ENCODE data around the gene SFSWAP.
A peak's percentile ranks its signal among the peaks of the same experiment; 100 is the strongest.
"Not testable (repeated sequence)": the region's sequence is repeated elsewhere in the genome, so short reads cannot be mapped to it uniquely, and the experiment has no call there.

Gene SFSWAP

GRCh38 chr12:131681257-131681620 is 29.7 kb upstream of the SFSWAP start:
- FAIRE-seq (no peak), DNase-seq (ENCODE audit: insufficient read length, low spot score) (no peak)
- no peak for TF ChIP-seq PAX5 (IDR thresholded peaks at IDR 0.05; ENCODE audit: insufficient read depth, low read length, severe bottlenecking)
- no peak for TF ChIP-seq POLR2AphosphoS5 (IDR thresholded peaks at IDR 0.05; ENCODE audit: low read depth, low read length)
- no peak for TF ChIP-seq SPI1 (IDR thresholded peaks at IDR 0.05; ENCODE audit: low read depth, low read length)
- no peak for TF ChIP-seq POLR2A (IDR thresholded peaks at IDR 0.05; ENCODE audit: low read depth, low read length)
- no peak for TF ChIP-seq TAF1 (IDR thresholded peaks at IDR 0.05; ENCODE audit: low read depth, low read length)
- TF ChIP-seq POU2F2 (IDR thresholded peaks at IDR 0.05; ENCODE audit: low read depth, low read length) = no peak

- DNase-seq (ENCODE audit: insufficient read length, low spot score) = peak; percentile 89
- not testable (repeated sequence) for FAIRE-seq
These were observed 29.0 kb upstream of the SFSWAP start for GRCh38 chr12:131681746-131682509.

GRCh38 chr12:131682510-131682895 is 28.4 kb upstream of the SFSWAP start:
- FAIRE-seq (no peak), DNase-seq (ENCODE audit: insufficient read length, low spot score) (no peak)
- TF ChIP-seq POLR2A (IDR thresholded peaks at IDR 0.05; ENCODE audit: low read depth, low read length) (no peak), SPI1 (IDR thresholded peaks at IDR 0.05; ENCODE audit: low read depth, low read length) (no peak), POLR2AphosphoS5 (IDR thresholded peaks at IDR 0.05; ENCODE audit: low read depth, low read length) (no peak), PAX5 (IDR thresholded peaks at IDR 0.05; ENCODE audit: insufficient read depth, low read length, severe bottlenecking) (no peak), POU2F2 (IDR thresholded peaks at IDR 0.05; ENCODE audit: low read depth, low read length) (no peak), TAF1 (IDR thresholded peaks at IDR 0.05; ENCODE audit: low read depth, low read length) (no peak)

- DNase-seq (ENCODE audit: insufficient read length, low spot score) (no peak), FAIRE-seq (no peak)
- TF ChIP-seq PAX5 (IDR thresholded peaks at IDR 0.05; ENCODE audit: insufficient read depth, low read length, severe bottlenecking) = no peak
- TF ChIP-seq TAF1 (IDR thresholded peaks at IDR 0.05; ENCODE audit: low read depth, low read length) = no peak
These were observed 27.4 kb upstream of the SFSWAP start for GRCh38 chr12:131683266-131684014.

GRCh38 chr12:131684015-131684725 is 26.7 kb upstream of the SFSWAP start:
- FAIRE-seq (no peak), DNase-seq (ENCODE audit: insufficient read length, low spot score) (no peak)
- TF ChIP-seq PAX5 (IDR thresholded peaks at IDR 0.05; ENCODE audit: insufficient read depth, low read length, severe bottlenecking) (no peak), SPI1 (IDR thresholded peaks at IDR 0.05; ENCODE audit: low read depth, low read length) (no peak), POLR2A (IDR thresholded peaks at IDR 0.05; ENCODE audit: low read depth, low read length) (no peak), TAF1 (IDR thresholded peaks at IDR 0.05; ENCODE audit: low read depth, low read length) (no peak), POLR2AphosphoS5 (IDR thresholded peaks at IDR 0.05; ENCODE audit: low read depth, low read length) (no peak), POU2F2 (IDR thresholded peaks at IDR 0.05; ENCODE audit: low read depth, low read length) (no peak)

- no peak for DNase-seq (ENCODE audit: insufficient read length, low spot score)
- TF ChIP-seq TAF1 (IDR thresholded peaks at IDR 0.05; ENCODE audit: low read depth, low read length) (no peak), SPI1 (IDR thresholded peaks at IDR 0.05; ENCODE audit: low read depth, low read length) (no peak), PAX5 (IDR thresholded peaks at IDR 0.05; ENCODE audit: insufficient read depth, low read length, severe bottlenecking) (no peak), POLR2A (IDR thresholded peaks at IDR 0.05; ENCODE audit: low read depth, low read length) (no peak), POU2F2 (IDR thresholded peaks at IDR 0.05; ENCODE audit: low read depth, low read length) (no peak), POLR2AphosphoS5 (IDR thresholded peaks at IDR 0.05; ENCODE audit: low read depth, low read length) (no peak)
- FAIRE-seq = no peak
These were observed 23.4 kb upstream of the SFSWAP start for GRCh38 chr12:131687346-131688125.

GRCh38 chr12:131688131-131688844 is 22.6 kb upstream of the SFSWAP start:
- FAIRE-seq (peak; percentile 79), DNase-seq (ENCODE audit: insufficient read length, low spot score) (no peak)
- no peak for TF ChIP-seq SPI1 (IDR thresholded peaks at IDR 0.05; ENCODE audit: low read depth, low read length)
- TF ChIP-seq POLR2A (IDR thresholded peaks at IDR 0.05; ENCODE audit: low read depth, low read length) = no peak
- no peak for TF ChIP-seq POU2F2 (IDR thresholded peaks at IDR 0.05; ENCODE audit: low read depth, low read length)
- TF ChIP-seq TAF1 (IDR thresholded peaks at IDR 0.05; ENCODE audit: low read depth, low read length) = no peak
- no peak for TF ChIP-seq PAX5 (IDR thresholded peaks at IDR 0.05; ENCODE audit: insufficient read depth, low read length, severe bottlenecking)
- TF ChIP-seq POLR2AphosphoS5 (IDR thresholded peaks at IDR 0.05; ENCODE audit: low read depth, low read length) = no peak

GRCh38 chr12:131688845-131689154 is 22.1 kb upstream of the SFSWAP start:
- TF ChIP-seq SPI1 (IDR thresholded peaks at IDR 0.05; ENCODE audit: low read depth, low read length) = no peak
- no peak for FAIRE-seq
- no peak for DNase-seq (ENCODE audit: insufficient read length, low spot score)

GRCh38 chr12:131690320-131690719 is 20.6 kb upstream of the SFSWAP start:
- DNase-seq (ENCODE audit: insufficient read length, low spot score) = no peak
- no peak for TF ChIP-seq POLR2AphosphoS5 (IDR thresholded peaks at IDR 0.05; ENCODE audit: low read depth, low read length)
- no peak for TF ChIP-seq SPI1 (IDR thresholded peaks at IDR 0.05; ENCODE audit: low read depth, low read length)
- no peak for TF ChIP-seq TAF1 (IDR thresholded peaks at IDR 0.05; ENCODE audit: low read depth, low read length)
- FAIRE-seq = no peak

Data from GM12891 (cell line).